K562 (cell line): ENCODE results near the gene TNF. TPM values are rescaled to one million over a fixed set of nuclear protein-coding genes. Genes with fewer than 3 reads are reported as not detected.

Experiments used
- ATF4 ChIP-seq: fragments of 450-650 bp; formaldehyde crosslinking; IDR thresholded peaks from 2 replicates; pipeline ENCODE4 v1.4.0; 2022; ENCODE audit warnings: mild to moderate bottlenecking, moderate library complexity
- CREM ChIP-seq: IDR thresholded peaks from 2 replicates; pipeline ENCODE4 v1.6.1; 2014; ENCODE audit warnings: antibody characterized with exemption, low read depth
- EP300 ChIP-seq: IDR thresholded peaks from 2 replicates; pipeline ENCODE4 v1.6.1; 2012; ENCODE audit warnings: low read length, improper control_type of control experiment
- GATA2 ChIP-seq: sonication (generic); formaldehyde crosslinking; IDR thresholded peaks from 2 replicates; pipeline ENCODE4 v1.4.0; 2020; ENCODE audit warnings: mild to moderate bottlenecking, missing genetic modification reagents
- PCBP1 ChIP-seq: fragments of 200-400 bp; formaldehyde crosslinking; IDR thresholded peaks from 2 replicates; pipeline ENCODE4 v1.6.1; 2018; ENCODE audit warnings: mild to moderate bottlenecking, low read depth, low read length; ENCODE audit not compliant: poor library complexity, severe bottlenecking
- TARDBP ChIP-seq: fragments of 450-650 bp; IDR thresholded peaks from 2 replicates; pipeline ENCODE4 v1.6.1; 2016
- THRB ChIP-seq: fragments of 450-650 bp; formaldehyde crosslinking; conservative IDR thresholded peaks from 2 replicates; pipeline ENCODE4 v1.4.0; 2022; ENCODE audit warnings: mild to moderate bottlenecking, missing genetic modification characterization
- ZBTB9 ChIP-seq: fragments of 450-650 bp; formaldehyde crosslinking; IDR thresholded peaks from 2 replicates; pipeline ENCODE4 v1.4.0; 2020; ENCODE audit warnings: mild to moderate bottlenecking, moderate library complexity
- ZNF347 ChIP-seq: fragments of 450-650 bp; formaldehyde crosslinking; IDR thresholded peaks from 2 replicates; pipeline ENCODE4 v1.4.0; 2020; ENCODE audit warnings: low read depth, mild to moderate bottlenecking, moderate library complexity
- polyA plus RNA-seq, 8 experiments: library from polyadenylated mRNA; depleted of rRNA in 4 of 8; stranded (reverse) in 5 of 8; unstranded in 3 of 8; fragments of >200 nt; fragmentation: Nextera tagmentation in 2 of 8; fragmentation: Illumina TruSeq in 1 of 8; extraction: Ambion mirVana in 2 of 8; extraction: Trizol in 1 of 8; gene quantifications; 2 replicates each; pipeline versions ENCODE4 v1.2.1 to v1.2.3, GENCODE V29; 2011 to 2014; ENCODE audit warnings: inconsistent platforms in 1 of 8, missing spikeins in 1 of 8
- total RNA-seq, 7 experiments: library from RNA; depleted of rRNA in 6 of 7; stranded (reverse); fragments of >200 nt in 6 of 7; fragmentation: Illumina TruSeq in 2 of 7; extraction: Trizol in 2 of 7; gene quantifications; 2 replicates each; pipeline versions ENCODE4 v1.2.1 to v1.2.3, GENCODE V29; 2011 to 2021; ENCODE audit warnings: low replicate concordance in 1 of 7
- TF ChIP-seq, protein P1 (sequence below): fragments of 200-800 bp; sonication (Bioruptor generic); IDR thresholded peaks from 2 replicates; pipeline ENCODE4 v1.6.1; 2016; ENCODE audit warnings: missing genetic modification characterization, missing compliant biosample characterization
- TF ChIP-seq, protein P2 (sequence below): fragments of 250-450 bp; sonication (Bioruptor Pico); IDR thresholded peaks from 2 replicates; pipeline ENCODE4 v1.4.0; 2020; ENCODE audit warnings: mild to moderate bottlenecking
- TF ChIP-seq, protein P3 (sequence below): sonication (generic); formaldehyde crosslinking; IDR thresholded peaks from 2 replicates; pipeline ENCODE4 v1.8.0; 2022; ENCODE audit warnings: mild to moderate bottlenecking, missing genetic modification reagents

Gene TNF
- total and polyA plus RNA-seq, 9 of the 15 experiments (the other 6 are each of a cell fraction or from before 2014, with no cell fraction given), result 0.08 to 0.40 TPM; not detected in 7

DNA sequence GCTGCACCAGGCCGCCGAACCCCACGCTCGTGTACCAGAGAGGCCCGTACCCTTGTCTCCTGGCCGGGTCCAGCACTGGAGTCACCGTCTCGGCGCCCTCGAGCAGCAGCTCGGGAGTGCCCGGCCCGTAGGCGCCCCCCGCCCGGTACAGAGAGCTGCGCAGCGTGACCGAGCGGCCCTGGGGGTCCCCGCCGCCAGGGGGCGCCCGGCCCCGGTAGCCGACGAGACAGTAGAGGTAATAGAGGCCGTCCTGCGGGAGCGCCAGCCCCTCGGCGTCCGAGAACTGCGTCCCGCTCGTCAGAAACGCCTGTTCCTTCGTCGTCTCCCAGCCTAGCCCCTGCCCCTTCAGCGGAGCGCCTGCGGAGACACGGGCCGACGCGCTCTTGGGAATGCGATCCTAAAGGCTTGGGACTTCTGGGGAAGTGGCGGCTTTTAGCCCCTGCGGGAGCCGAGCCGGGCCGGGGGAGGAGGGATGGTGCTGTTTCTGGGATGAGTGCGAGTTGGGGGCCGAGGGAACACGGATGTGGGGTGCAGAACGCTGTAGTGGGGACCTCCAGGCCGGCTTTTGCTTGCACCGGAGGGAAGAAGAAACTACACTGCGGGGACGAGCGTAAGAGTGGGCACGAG, 5.6 kb downstream of the TNF start (continued):
- TF ChIP-seq, protein P1, sequence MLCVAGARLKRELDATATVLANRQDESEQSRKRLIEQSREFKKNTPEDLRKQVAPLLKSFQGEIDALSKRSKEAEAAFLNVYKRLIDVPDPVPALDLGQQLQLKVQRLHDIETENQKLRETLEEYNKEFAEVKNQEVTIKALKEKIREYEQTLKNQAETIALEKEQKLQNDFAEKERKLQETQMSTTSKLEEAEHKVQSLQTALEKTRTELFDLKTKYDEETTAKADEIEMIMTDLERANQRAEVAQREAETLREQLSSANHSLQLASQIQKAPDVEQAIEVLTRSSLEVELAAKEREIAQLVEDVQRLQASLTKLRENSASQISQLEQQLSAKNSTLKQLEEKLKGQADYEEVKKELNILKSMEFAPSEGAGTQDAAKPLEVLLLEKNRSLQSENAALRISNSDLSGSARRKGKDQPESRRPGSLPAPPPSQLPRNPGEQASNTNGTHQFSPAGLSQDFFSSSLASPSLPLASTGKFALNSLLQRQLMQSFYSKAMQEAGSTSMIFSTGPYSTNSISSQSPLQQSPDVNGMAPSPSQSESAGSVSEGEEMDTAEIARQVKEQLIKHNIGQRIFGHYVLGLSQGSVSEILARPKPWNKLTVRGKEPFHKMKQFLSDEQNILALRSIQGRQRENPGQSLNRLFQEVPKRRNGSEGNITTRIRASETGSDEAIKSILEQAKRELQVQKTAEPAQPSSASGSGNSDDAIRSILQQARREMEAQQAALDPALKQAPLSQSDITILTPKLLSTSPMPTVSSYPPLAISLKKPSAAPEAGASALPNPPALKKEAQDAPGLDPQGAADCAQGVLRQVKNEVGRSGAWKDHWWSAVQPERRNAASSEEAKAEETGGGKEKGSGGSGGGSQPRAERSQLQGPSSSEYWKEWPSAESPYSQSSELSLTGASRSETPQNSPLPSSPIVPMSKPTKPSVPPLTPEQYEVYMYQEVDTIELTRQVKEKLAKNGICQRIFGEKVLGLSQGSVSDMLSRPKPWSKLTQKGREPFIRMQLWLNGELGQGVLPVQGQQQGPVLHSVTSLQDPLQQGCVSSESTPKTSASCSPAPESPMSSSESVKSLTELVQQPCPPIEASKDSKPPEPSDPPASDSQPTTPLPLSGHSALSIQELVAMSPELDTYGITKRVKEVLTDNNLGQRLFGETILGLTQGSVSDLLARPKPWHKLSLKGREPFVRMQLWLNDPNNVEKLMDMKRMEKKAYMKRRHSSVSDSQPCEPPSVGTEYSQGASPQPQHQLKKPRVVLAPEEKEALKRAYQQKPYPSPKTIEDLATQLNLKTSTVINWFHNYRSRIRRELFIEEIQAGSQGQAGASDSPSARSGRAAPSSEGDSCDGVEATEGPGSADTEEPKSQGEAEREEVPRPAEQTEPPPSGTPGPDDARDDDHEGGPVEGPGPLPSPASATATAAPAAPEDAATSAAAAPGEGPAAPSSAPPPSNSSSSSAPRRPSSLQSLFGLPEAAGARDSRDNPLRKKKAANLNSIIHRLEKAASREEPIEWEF (CRISPR knock-in tag), result no peak
- no peak for TF ChIP-seq GATA2 (CRISPR knock-in tag)
- TF ChIP-seq PCBP1, result peak; percentile 82
- TF ChIP-seq TARDBP, result peak; percentile 88
- TF ChIP-seq ZBTB9 (CRISPR knock-in tag), result peak; percentile 78; the same call in 1 of the 2 replicates
- TF ChIP-seq, protein P2, sequence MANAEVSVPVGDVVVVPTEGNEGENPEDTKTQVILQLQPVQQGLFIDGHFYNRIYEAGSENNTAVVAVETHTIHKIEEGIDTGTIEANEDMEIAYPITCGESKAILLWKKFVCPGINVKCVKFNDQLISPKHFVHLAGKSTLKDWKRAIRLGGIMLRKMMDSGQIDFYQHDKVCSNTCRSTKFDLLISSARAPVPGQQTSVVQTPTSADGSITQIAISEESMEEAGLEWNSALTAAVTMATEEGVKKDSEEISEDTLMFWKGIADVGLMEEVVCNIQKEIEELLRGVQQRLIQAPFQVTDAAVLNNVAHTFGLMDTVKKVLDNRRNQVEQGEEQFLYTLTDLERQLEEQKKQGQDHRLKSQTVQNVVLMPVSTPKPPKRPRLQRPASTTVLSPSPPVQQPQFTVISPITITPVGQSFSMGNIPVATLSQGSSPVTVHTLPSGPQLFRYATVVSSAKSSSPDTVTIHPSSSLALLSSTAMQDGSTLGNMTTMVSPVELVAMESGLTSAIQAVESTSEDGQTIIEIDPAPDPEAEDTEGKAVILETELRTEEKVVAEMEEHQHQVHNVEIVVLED, result peak; percentile 56; the same call in 1 of the 2 replicates
- peak; percentile 27; the same call in 1 of the 2 replicates for TF ChIP-seq ATF4 (CRISPR knock-in tag)
- TF ChIP-seq, protein P3, sequence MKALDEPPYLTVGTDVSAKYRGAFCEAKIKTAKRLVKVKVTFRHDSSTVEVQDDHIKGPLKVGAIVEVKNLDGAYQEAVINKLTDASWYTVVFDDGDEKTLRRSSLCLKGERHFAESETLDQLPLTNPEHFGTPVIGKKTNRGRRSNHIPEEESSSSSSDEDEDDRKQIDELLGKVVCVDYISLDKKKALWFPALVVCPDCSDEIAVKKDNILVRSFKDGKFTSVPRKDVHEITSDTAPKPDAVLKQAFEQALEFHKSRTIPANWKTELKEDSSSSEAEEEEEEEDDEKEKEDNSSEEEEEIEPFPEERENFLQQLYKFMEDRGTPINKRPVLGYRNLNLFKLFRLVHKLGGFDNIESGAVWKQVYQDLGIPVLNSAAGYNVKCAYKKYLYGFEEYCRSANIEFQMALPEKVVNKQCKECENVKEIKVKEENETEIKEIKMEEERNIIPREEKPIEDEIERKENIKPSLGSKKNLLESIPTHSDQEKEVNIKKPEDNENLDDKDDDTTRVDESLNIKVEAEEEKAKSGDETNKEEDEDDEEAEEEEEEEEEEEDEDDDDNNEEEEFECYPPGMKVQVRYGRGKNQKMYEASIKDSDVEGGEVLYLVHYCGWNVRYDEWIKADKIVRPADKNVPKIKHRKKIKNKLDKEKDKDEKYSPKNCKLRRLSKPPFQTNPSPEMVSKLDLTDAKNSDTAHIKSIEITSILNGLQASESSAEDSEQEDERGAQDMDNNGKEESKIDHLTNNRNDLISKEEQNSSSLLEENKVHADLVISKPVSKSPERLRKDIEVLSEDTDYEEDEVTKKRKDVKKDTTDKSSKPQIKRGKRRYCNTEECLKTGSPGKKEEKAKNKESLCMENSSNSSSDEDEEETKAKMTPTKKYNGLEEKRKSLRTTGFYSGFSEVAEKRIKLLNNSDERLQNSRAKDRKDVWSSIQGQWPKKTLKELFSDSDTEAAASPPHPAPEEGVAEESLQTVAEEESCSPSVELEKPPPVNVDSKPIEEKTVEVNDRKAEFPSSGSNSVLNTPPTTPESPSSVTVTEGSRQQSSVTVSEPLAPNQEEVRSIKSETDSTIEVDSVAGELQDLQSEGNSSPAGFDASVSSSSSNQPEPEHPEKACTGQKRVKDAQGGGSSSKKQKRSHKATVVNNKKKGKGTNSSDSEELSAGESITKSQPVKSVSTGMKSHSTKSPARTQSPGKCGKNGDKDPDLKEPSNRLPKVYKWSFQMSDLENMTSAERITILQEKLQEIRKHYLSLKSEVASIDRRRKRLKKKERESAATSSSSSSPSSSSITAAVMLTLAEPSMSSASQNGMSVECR (CRISPR knock-in tag), result peak; percentile 83
- TF ChIP-seq CREM, result peak; percentile 87
- TF ChIP-seq THRB (CRISPR knock-in tag), result no peak
- no peak for TF ChIP-seq ZNF347 (CRISPR knock-in tag)
- TF ChIP-seq EP300, result peak; percentile 37
